BLaER1 treated with 17β-estradiol and CSF1 and Interleukin-3, amounts not matched to agents 10 nM and 100 nM (cell line): ENCODE data around the gene AUTS2.
A peak's percentile ranks its signal among the peaks of the same experiment; 100 is the strongest.

Source experiments
- H3K27ac ChIP-seq, 11 experiments: shearing (Covaris generic); formaldehyde crosslinking; 2 replicates each; pipeline ENCODE4 v1.8.1; 2022
- H3K27me3 ChIP-seq, 11 experiments: shearing (Covaris generic); formaldehyde crosslinking; 2 replicates each; pipeline ENCODE4 v1.8.1; 2022
- H3K36me3 ChIP-seq, 11 experiments: shearing (Covaris generic); formaldehyde crosslinking; 2 replicates each; pipeline ENCODE4 v1.8.1; 2022
- H3K4me1 ChIP-seq, 10 experiments: shearing (Covaris generic); formaldehyde crosslinking; 2 replicates each; pipeline ENCODE4 v1.8.1; 2022
- H3K4me2 ChIP-seq, 11 experiments: shearing (Covaris generic); formaldehyde crosslinking; 2 replicates each; pipeline ENCODE4 v1.8.1; 2022
- H3K4me3 ChIP-seq, 10 experiments: shearing (Covaris generic); formaldehyde crosslinking; 2 replicates each; pipeline ENCODE4 v1.8.1; 2022
- H3K9ac ChIP-seq, 11 experiments: shearing (Covaris generic); formaldehyde crosslinking; 2 replicates each; pipeline ENCODE4 v1.8.1; 2022
- H3K9me3 ChIP-seq, 11 experiments: shearing (Covaris generic); formaldehyde crosslinking; replicated peaks in 1 of 11; 2 replicates each; pipeline ENCODE4 v1.8.1; 2022
- H4K20me1 ChIP-seq, 11 experiments: shearing (Covaris generic); formaldehyde crosslinking; 2 replicates each; pipeline ENCODE4 v1.8.1; 2022
- Cebpa-rat ChIP-seq, 11 experiments: shearing (Covaris generic); IDR thresholded peaks; 2 replicates each; pipeline ENCODE4 v1.8.1; 2022

Gene AUTS2

DNA sequence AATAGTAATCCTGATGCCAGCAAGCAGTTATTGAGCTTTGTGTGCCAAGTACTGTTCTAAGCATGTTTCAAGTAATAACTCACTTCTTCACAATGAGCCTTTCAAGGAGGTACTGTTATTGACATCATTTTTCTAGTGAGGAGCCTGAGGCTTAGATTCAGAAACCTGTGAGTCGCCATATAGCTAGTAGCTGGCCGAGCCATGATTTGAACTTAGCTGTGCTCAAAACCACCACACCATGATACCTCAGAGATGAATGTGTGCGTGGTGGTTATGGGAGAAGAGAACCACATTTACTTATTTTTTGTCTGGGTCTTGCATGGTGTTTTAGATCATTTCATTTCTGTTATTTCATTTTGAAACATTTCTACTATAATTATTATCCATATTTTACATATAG is 578.9 kb downstream of the AUTS2 start:
- H4K20me1 ChIP-seq = peaks cover 0 to 43% (median 11%) of the 10 kb centered on the region in 11 experiments; a peak in 9 of 22 replicates
- H3K36me3 ChIP-seq = peaks cover 0 to 14% (median 7%) of the 10 kb centered on the region in 11 experiments; a peak in 6 of 22 replicates
- peaks cover 27 to 52% (median 35%) of the 10 kb centered on the region in 10 experiments for H3K4me1 ChIP-seq
- H3K27me3 ChIP-seq = peaks cover 0 to 90% (median 0%) of the 10 kb centered on the region in 11 experiments; a peak in 8 of 22 replicates
- H3K9ac ChIP-seq = no peak overlapping the region
- peak overlapping the region; percentile 44 to 87 (median 71); a peak in 21 of 22 replicates for H3K4me2 ChIP-seq
- TF ChIP-seq Cebpa-rat (IDR thresholded peaks at IDR 0.05) = no peak
- no peak overlapping the region for H3K4me3 ChIP-seq
- H3K27ac ChIP-seq = peak overlapping the region in 4 of 11 experiments; percentile 13 to 34 (median 22); a peak in 5 of 22 replicates
- peaks cover 16 to 31% (median 19%) of the 10 kb centered on the region in 11 experiments for H3K9me3 ChIP-seq

DNA sequence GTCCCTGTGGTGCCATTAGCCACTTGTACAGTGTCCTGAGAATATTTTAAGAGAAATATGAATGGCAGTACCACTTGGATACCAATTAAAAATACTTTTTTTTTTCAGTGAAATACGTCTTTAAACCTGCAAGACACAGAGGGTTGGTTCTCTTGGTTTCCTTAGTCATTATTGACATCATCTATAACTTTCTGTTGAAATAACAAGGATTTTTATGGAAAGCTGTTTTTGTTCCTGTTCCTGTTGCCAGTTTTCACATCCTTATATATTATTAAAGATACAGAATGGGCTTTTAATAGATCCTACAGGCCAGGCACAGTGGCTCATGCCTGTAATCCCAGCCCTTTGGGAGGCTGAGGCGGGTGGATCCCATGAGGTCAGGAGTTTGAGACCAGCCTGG is 579.9 kb downstream of the AUTS2 start:
- H3K4me2 ChIP-seq = peak overlapping the region; percentile 44 to 87 (median 71)
- H3K4me3 ChIP-seq = no peak overlapping the region
- H3K9ac ChIP-seq = no peak overlapping the region
- peaks cover 27 to 51% (median 35%) of the 10 kb centered on the region in 10 experiments for H3K4me1 ChIP-seq
- no peak for TF ChIP-seq Cebpa-rat (IDR thresholded peaks at IDR 0.05)
- H4K20me1 ChIP-seq = peaks cover 0 to 44% (median 13%) of the 10 kb centered on the region in 11 experiments; a peak in 9 of 22 replicates
- H3K27me3 ChIP-seq = peaks cover 0 to 91% (median 0%) of the 10 kb centered on the region in 11 experiments; a peak in 8 of 22 replicates
- H3K36me3 ChIP-seq = peaks cover 0 to 14% (median 7%) of the 10 kb centered on the region in 11 experiments; a peak in 6 of 22 replicates
- H3K9me3 ChIP-seq = peaks cover 16 to 27% (median 19%) of the 10 kb centered on the region in 11 experiments
- H3K27ac ChIP-seq = peak overlapping the region in 3 of 11 experiments; percentile 13 to 31 (median 28); a peak in 6 of 22 replicates

GRCh38 chr7:70178787-70179186 is 580.5 kb downstream of the AUTS2 start:
- Histone ChIP-seq H3K4me3 (no peak overlapping the region), H4K20me1 (peaks cover 0 to 48% (median 15%) of the 10 kb centered on the region in 11 experiments; a peak in 9 of 22 replicates), H3K4me1 (peaks cover 27 to 50% (median 35%) of the 10 kb centered on the region in 10 experiments), H3K9me3 (peaks cover 14 to 23% (median 18%) of the 10 kb centered on the region in 11 experiments), H3K27me3 (peaks cover 0 to 91% (median 0%) of the 10 kb centered on the region in 11 experiments; a peak in 8 of 22 replicates), H3K4me2 (peak overlapping the region; percentile 44 to 87 (median 71)), H3K36me3 (peaks cover 0 to 14% (median 7%) of the 10 kb centered on the region in 11 experiments; a peak in 6 of 22 replicates), H3K27ac (peak overlapping the region in 3 of 11 experiments; percentile 13 to 31 (median 28); a peak in 5 of 22 replicates), H3K9ac (no peak overlapping the region)
- no peak for TF ChIP-seq Cebpa-rat (IDR thresholded peaks at IDR 0.05)

DNA sequence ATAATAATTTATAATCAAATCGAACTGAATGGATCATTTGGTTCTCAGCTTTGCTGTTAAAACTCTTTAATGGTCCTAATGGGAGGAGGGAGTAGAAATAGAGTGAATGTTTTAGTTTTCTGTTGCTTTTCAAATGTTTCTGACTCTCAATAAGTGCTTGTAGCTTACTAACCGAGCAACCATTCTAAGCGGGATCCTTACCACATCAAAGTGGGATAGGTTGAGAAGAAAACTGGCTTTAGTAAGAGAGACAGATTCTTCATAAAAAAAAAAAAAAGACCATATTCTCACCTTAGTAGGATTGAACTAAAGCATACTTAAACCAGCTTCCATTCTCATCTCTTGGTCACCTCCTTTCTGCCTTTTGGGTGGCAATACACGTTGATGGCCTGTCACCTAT is 584.2 kb downstream of the AUTS2 start:
- H3K27me3 ChIP-seq = peaks cover 0 to 62% (median 0%) of the 10 kb centered on the region in 11 experiments; a peak in 6 of 22 replicates
- peaks cover 0 to 6% (median 0%) of the 10 kb centered on the region in 11 experiments; a peak in 2 of 22 replicates for H3K9me3 ChIP-seq
- no peak overlapping the region for H3K9ac ChIP-seq
- no peak overlapping the region for H3K27ac ChIP-seq
- TF ChIP-seq Cebpa-rat (IDR thresholded peaks at IDR 0.05) = no peak
- H4K20me1 ChIP-seq = peaks cover 0 to 34% (median 12%) of the 10 kb centered on the region in 11 experiments; a peak in 9 of 22 replicates
- peaks cover 0 to 3% (median 0%) of the 10 kb centered on the region in 11 experiments; a peak in 1 of 22 replicates for H3K36me3 ChIP-seq
- no peak overlapping the region for H3K4me3 ChIP-seq
- no peak overlapping the region for H3K4me2 ChIP-seq
- H3K4me1 ChIP-seq = peaks cover 20 to 34% (median 25%) of the 10 kb centered on the region in 10 experiments

DNA sequence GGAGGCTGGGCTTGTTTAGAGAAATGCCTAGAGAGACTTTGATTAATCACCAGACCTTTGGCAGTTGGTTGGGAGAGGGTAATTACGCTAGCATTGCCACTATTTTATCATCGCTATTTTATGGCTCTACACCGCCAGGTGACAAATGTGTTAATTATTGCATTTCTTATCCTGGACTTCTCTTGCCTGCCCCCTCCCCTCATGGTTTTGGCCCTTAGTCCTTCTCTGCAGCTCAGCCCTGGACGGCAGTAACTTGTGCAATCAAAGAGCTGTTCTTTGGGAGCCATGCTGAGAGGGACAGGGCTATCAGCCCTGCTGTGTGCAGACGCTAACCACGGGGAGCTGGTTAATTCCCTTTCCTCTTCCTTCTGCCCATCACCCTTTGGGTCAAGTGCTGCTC is 585.0 kb downstream of the AUTS2 start:
- H3K9me3 ChIP-seq = peaks cover 0 to 10% (median 4%) of the 10 kb centered on the region in 11 experiments; a peak in 12 of 22 replicates
- H3K27me3 ChIP-seq = peaks cover 0 to 61% (median 0%) of the 10 kb centered on the region in 11 experiments; a peak in 6 of 22 replicates
- no peak overlapping the region for H3K27ac ChIP-seq
- peaks cover 0 to 28% (median 11%) of the 10 kb centered on the region in 11 experiments; a peak in 7 of 22 replicates for H4K20me1 ChIP-seq
- H3K4me3 ChIP-seq = no peak overlapping the region
- H3K9ac ChIP-seq = no peak overlapping the region
- H3K4me1 ChIP-seq = peaks cover 13 to 27% (median 18%) of the 10 kb centered on the region in 10 experiments
- H3K4me2 ChIP-seq = no peak overlapping the region
- H3K36me3 ChIP-seq = peaks cover 0 to 3% (median 0%) of the 10 kb centered on the region in 11 experiments; a peak in 1 of 22 replicates
- TF ChIP-seq Cebpa-rat (IDR thresholded peaks at IDR 0.05) = no peak

GRCh38 chr7:70188901-70189650 is 590.8 kb downstream of the AUTS2 start:
- H3K9me3 ChIP-seq = peaks cover 18 to 47% (median 40%) of the 10 kb centered on the region in 11 experiments
- H3K36me3 ChIP-seq = peaks cover 0 to 23% (median 7%) of the 10 kb centered on the region in 11 experiments; a peak in 5 of 22 replicates

DNA sequence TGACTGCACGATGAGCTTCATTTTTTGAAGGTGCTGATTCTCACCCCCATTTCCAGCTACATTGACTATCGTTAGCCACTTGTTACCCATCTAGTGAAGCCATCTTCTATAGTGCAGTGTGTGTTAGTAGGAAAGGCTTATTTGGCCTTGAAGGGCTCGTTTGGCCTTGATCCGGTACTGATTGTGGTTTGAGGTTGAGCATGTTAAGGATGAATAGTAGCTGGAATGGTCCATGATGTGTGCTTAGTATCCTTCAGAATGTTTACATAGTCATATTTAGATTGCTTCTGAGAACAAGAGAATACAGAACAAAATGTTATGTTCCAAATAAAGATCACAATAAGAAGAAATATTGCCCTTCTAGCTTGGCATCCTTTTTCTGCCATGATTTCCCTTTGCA is 591.5 kb downstream of the AUTS2 start:
- H3K4me1 ChIP-seq = peaks cover 0 to 17% (median 0%) of the 10 kb centered on the region in 10 experiments; a peak in 5 of 20 replicates
- H3K4me3 ChIP-seq = no peak overlapping the region
- peaks cover 0 to 23% (median 7%) of the 10 kb centered on the region in 11 experiments; a peak in 5 of 22 replicates for H3K36me3 ChIP-seq
- no peak overlapping the region for H3K4me2 ChIP-seq
- H3K27me3 ChIP-seq = 0 out of 22 replicates have a peak, but pooled peaks cover 0 to 3% (median 0%) of the 10 kb centered on the region in 11 experiments
- peaks cover 18 to 49% (median 40%) of the 10 kb centered on the region in 11 experiments for H3K9me3 ChIP-seq
- H4K20me1 ChIP-seq = no peaks in the 10 kb centered on the region
- no peak for TF ChIP-seq Cebpa-rat (IDR thresholded peaks at IDR 0.05)
- H3K27ac ChIP-seq = no peak overlapping the region
- no peak overlapping the region for H3K9ac ChIP-seq

More at GRCh38 chr7:70188901-70189650, 590.8 kb downstream of the AUTS2 start:
- Histone ChIP-seq H4K20me1 (no peaks in the 10 kb centered on the region), H3K27ac (no peak overlapping the region), H3K4me2 (no peak overlapping the region), H3K4me1 (peaks cover 0 to 14% (median 0%) of the 10 kb centered on the region in 10 experiments; a peak in 5 of 20 replicates), H3K27me3 (peaks cover 0 to 6% (median 0%) of the 10 kb centered on the region in 11 experiments; a peak in 2 of 22 replicates), H3K9ac (no peak overlapping the region), H3K4me3 (no peak overlapping the region)
- no peak for TF ChIP-seq Cebpa-rat (IDR thresholded peaks at IDR 0.05)

DNA sequence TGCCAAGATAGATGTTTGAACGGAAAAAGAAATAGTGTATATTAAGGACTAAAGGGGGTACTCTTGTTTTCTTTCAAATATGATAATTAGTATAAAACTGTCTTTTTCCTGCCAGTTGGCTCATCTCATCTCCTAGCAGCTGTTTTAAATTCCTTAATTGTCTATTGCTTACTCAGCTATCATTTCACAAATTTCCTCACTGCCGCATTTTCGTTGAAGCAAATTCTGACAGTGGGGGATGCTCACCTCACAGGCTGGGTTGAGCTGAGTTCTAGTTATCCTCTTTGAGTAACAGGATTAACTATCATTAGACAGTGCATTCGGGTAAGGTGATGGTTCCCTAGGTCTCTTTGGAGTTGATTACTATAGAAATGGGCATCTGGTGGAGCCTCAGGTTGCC is 592.0 kb downstream of the AUTS2 start:
- Histone ChIP-seq H3K27me3 (0 out of 22 replicates have a peak, but pooled peaks cover 0 to 3% (median 0%) of the 10 kb centered on the region in 11 experiments), H4K20me1 (no peaks in the 10 kb centered on the region), H3K9ac (no peak overlapping the region), H3K4me1 (peaks cover 0 to 17% (median 0%) of the 10 kb centered on the region in 10 experiments; a peak in 5 of 20 replicates), H3K27ac (no peak overlapping the region), H3K9me3 (peaks cover 18 to 54% (median 42%) of the 10 kb centered on the region in 11 experiments), H3K36me3 (peaks cover 0 to 23% (median 7%) of the 10 kb centered on the region in 11 experiments; a peak in 5 of 22 replicates), H3K4me2 (no peak overlapping the region), H3K4me3 (no peak overlapping the region)
- no peak for TF ChIP-seq Cebpa-rat (IDR thresholded peaks at IDR 0.05)
